ENCODE results near the gene ZBTB21. TPM values are rescaled to one million over a fixed set of nuclear protein-coding genes. Genes with fewer than 3 reads are reported as not detected.

Gene ZBTB21
- total RNA-seq, 1 experiment from 2014 or later = 18.1 TPM

- no peak overlapping the region for H2BK12ac ChIP-seq (ENCODE audit: insufficient read length, low read depth, low read length)
- no peaks in the 10 kb centered on the region for H3K27me3 ChIP-seq (ENCODE audit: insufficient read depth, low read length)
- Mint-ChIP-seq H3K4me1 (peaks cover 13 to 17% of the 10 kb centered on the region in 2 experiments), H3K27ac (no peak overlapping the region), H3K27me3 (ENCODE audit: low read depth) (peaks cover 29% of the 10 kb centered on the region), H3K36me3 (ENCODE audit: insufficient read depth in 1 of 3, low read depth in 3 of 3) (no peaks in the 10 kb centered on the region), H3K9me3 (peaks cover 0 to 3% of the 10 kb centered on the region in 2 experiments; a peak in 2 of 5 replicates), H3K4me3 (no peak overlapping the region)
- H3K27ac ChIP-seq (ENCODE audit: insufficient read length, low read depth, low read length) = no peak overlapping the region
- H3K79me2 ChIP-seq (ENCODE audit: insufficient read depth, low read length) = no peaks in the 10 kb centered on the region
- no peak overlapping the region for H2BK20ac ChIP-seq (ENCODE audit: low read depth, low read length, poor library complexity, severe bottlenecking)
- no peak for DNase-seq
- no peak overlapping the region for H4K5ac ChIP-seq (ENCODE audit: insufficient read length, low read depth, low read length)
- H2AK5ac ChIP-seq (ENCODE audit: insufficient read length, low read length) = no peak overlapping the region
- no peak overlapping the region for H2AFZ ChIP-seq (ENCODE audit: low read length)
- no peak overlapping the region for H2BK15ac ChIP-seq (ENCODE audit: low read depth, low read length)
- no peaks in the 10 kb centered on the region for H3K9me3 ChIP-seq (ENCODE audit: control insufficient read depth, low read depth, low read length)
- no peak overlapping the region for H3K18ac ChIP-seq (ENCODE audit: insufficient read length, low read depth, low read length)
- no peak overlapping the region for H2BK120ac ChIP-seq (ENCODE audit: low read depth, low read length, poor library complexity, severe bottlenecking)
- peaks cover 3% of the 10 kb centered on the region for H3K23me2 ChIP-seq (ENCODE audit: insufficient read length, low read depth, low read length, poor library complexity, severe bottlenecking)
- no peak overlapping the region for H3T11ph ChIP-seq (ENCODE audit: low read length)
- no peak overlapping the region for H2BK5ac ChIP-seq (ENCODE audit: insufficient read length, low read length)
- WGBS (ENCODE audit: extremely low coverage, insufficient read length, low lambda C conversion rate) = no CpG with 5 or more reads among the region's 2 CpGs
- H3K56ac ChIP-seq (ENCODE audit: insufficient read length, low read depth, low read length) = no peak overlapping the region
- no peak overlapping the region for H4K8ac ChIP-seq (replicated peaks; ENCODE audit: insufficient read length, low read depth, low read length)
- no peaks in the 10 kb centered on the region for H3K4me1 ChIP-seq (ENCODE audit: insufficient read depth, low read length)
- no peak overlapping the region for H3K4me2 ChIP-seq (ENCODE audit: insufficient read depth, insufficient read length, low read length)
- no peak overlapping the region for H3K9ac ChIP-seq (ENCODE audit: extremely low read depth, insufficient read length, low read length)
- no peak overlapping the region for H4K91ac ChIP-seq (ENCODE audit: insufficient read length, low read depth, low read length)
- H3K79me1 ChIP-seq (ENCODE audit: insufficient read depth, low read depth, low read length, poor library complexity, severe bottlenecking) = no peaks in the 10 kb centered on the region
- TF ChIP-seq CTCF (conservative IDR thresholded peaks at IDR 0.05) = no peak
- H3K14ac ChIP-seq (ENCODE audit: insufficient read depth, low read length) = no peak overlapping the region; the same call in 1 of the 2 replicates
- H3K23ac ChIP-seq (ENCODE audit: insufficient read length, low read depth, low read length) = no peak overlapping the region
- H3K4ac ChIP-seq (ENCODE audit: low read depth, low read length) = no peak overlapping the region
- no peaks in the 10 kb centered on the region for H4K20me1 ChIP-seq (ENCODE audit: control insufficient read depth, insufficient read depth, insufficient read length)
Measured at GRCh38 chr21:42032266-42032665, 22.1 kb upstream of the ZBTB21 start.
